OCI-LY7 (cell line): ENCODE results near the gene ULK4. TPM values are rescaled to one million over a fixed set of nuclear protein-coding genes. Genes with fewer than 3 reads are reported as not detected.

ENCODE experiments used
- BruUV-seq: library from RNA; stranded (reverse); fragments of 400-500 nt; replicated peaks from 2 replicates; lab custom pipeline; 2021; lab: Mats Ljungman, UMichigan
- CTCF ChIA-PET: fragments of 300-600 bp; sonication (Branson Sonifier 250); formaldehyde crosslinking; loops from one replicate; lab custom pipeline; 2022; ENCODE audit warnings: antibody characterized with exemption; ENCODE audit not compliant: unreplicated experiment; lab: Charles Lee
- POLR2A ChIA-PET: fragments of 300-600 bp; sonication (Branson Sonifier 250); formaldehyde crosslinking; loops from one replicate; lab custom pipeline; 2022; ENCODE audit warnings: antibody characterized with exemption; lab: Charles Lee
- DNase-seq: peaks from one replicate; pipeline ENCODE4 v3.0.0-alpha.2; 2015; ENCODE audit warnings: low spot score
- H2AFZ ChIP-seq: fragments of 200-600 bp; sonication (generic), shearing (Covaris generic); 2 replicates; pipeline ENCODE4 v1.6.1; 2014; ENCODE audit warnings: mild to moderate bottlenecking, antibody characterized with exemption, low read length, moderate library complexity
- H3K27ac ChIP-seq: fragments of 200-600 bp; sonication (generic); 2 replicates; pipeline ENCODE4 v1.5.1; 2014; ENCODE audit warnings: mixed run types, low read depth, mild to moderate bottlenecking, moderate library complexity, low read length, inconsistent platforms; ENCODE audit not compliant: poor library complexity, severe bottlenecking
- H3K36me3 ChIP-seq: fragments of 200-600 bp; sonication (generic); 2 replicates; pipeline ENCODE4 v1.6.1; 2014; ENCODE audit warnings: mild to moderate bottlenecking, antibody characterized with exemption, low read length, moderate library complexity, mixed read lengths; ENCODE audit not compliant: insufficient read depth
- H3K4me1 ChIP-seq: fragments of 200-600 bp; sonication (generic); 2 replicates; pipeline ENCODE4 v1.5.1; 2014; ENCODE audit warnings: mild to moderate bottlenecking, low read length; ENCODE audit not compliant: insufficient read depth, poor library complexity, severe bottlenecking
- H3K4me2 ChIP-seq: fragments of 200-600 bp; sonication (generic); 2 replicates; pipeline ENCODE4 v1.6.1; 2014; ENCODE audit warnings: mild to moderate bottlenecking, low read length
- H3K4me3 ChIP-seq: fragments of 200-600 bp; sonication (generic); 2 replicates; pipeline ENCODE4 v1.5.1; 2014; ENCODE audit warnings: mild to moderate bottlenecking, low read depth, low read length; ENCODE audit not compliant: poor library complexity, severe bottlenecking
- H3K79me2 ChIP-seq: fragments of 200-600 bp; sonication (generic); 2 replicates; pipeline ENCODE4 v1.6.1; 2016; ENCODE audit warnings: low read depth, mild to moderate bottlenecking, low read length, moderate library complexity, mixed read lengths; ENCODE audit not compliant: insufficient read depth
- H3K9me2 ChIP-seq: fragments of 200-600 bp; sonication (generic); 2 replicates; pipeline ENCODE4 v1.6.1; 2016; ENCODE audit warnings: mild to moderate bottlenecking, low read length, mixed read lengths; ENCODE audit not compliant: insufficient read depth
- H3K9me3 ChIP-seq: fragments of 200-600 bp; sonication (generic); 2 replicates; pipeline ENCODE4 v1.6.1; 2014; ENCODE audit warnings: mild to moderate bottlenecking, mixed run types, low read length, mixed read lengths
- H4K20me1 ChIP-seq: fragments of 200-600 bp; sonication (generic); 2 replicates; pipeline ENCODE4 v1.6.1; 2014; ENCODE audit warnings: mild to moderate bottlenecking, antibody characterized with exemption, low read length, moderate library complexity, mixed read lengths; ENCODE audit not compliant: insufficient read depth
- EZH2phosphoT487 ChIP-seq: fragments of 200-600 bp; sonication (generic); IDR thresholded peaks from 2 replicates; pipeline ENCODE4 v1.6.1; 2018; ENCODE audit warnings: low read depth, borderline replicate concordance, mild to moderate bottlenecking, mixed run types, antibody characterized with exemption, low read length, moderate library complexity, mixed read lengths
- intact Hi-C: fragments of 100-400 bp; cut with micrococcal nuclease; formaldehyde crosslinking; loops from one replicate; pipeline ENCODE4 v1.10.0; 2022; ENCODE audit not compliant: unreplicated experiment
- total RNA-seq, 2 experiments: library from RNA; depleted of rRNA in 1 of 2; stranded (reverse); fragments of >200 nt in 1 of 2; shearing (Covaris generic) in 1 of 2; gene quantifications; 2 replicates each; pipeline ENCODE4 v1.2.3, GENCODE V29; 2014 to 2022
- TF ChIP-seq, protein P1 (sequence below): fragments of 200-600 bp; sonication (generic); conservative IDR thresholded peaks from 2 replicates; pipeline ENCODE4 v1.5.1; 2014; ENCODE audit warnings: mild to moderate bottlenecking, antibody characterized with exemption, low read length, moderate library complexity, mixed read lengths

Gene ULK4
- total RNA-seq, 2 experiments from 2014 or later = 18.9 to 21.0 TPM

DNA sequence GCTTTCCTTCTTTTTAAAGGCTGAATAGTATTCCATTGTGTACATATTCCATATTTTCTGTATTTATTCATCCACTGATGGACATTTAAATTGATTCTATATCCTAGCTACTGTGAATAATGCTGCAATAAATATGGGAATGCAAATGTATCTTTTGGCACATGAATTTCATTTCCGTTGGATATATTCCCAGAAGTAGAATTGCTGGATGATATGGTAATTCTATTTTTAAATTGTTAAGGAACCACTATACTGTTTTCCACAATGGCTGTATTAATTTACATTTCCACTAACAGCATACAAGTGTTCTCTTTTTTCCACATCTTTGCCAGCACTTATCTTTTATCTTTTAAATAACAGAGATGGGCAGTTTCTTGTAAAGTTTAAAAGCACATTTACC, 459.9 kb downstream of the ULK4 start:
- no TSS peak for BruUV-seq

DNA sequence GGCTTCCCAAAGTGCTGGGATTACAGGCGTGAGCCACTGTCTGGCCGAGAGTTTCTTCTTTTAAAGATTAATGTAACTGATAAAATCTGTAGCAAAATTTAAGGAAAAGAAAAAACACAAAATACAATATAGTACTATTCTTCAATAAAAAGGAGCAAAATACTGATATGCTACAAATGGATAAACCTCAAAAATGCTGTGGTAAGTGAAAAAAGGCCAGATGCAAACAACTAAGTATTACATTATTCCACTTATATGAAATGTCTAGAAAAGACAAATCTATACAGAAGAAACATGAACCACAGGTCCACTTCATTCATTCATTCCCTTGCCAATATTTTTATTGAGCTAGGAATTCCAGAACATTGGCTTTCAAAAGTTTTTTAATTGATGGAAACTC, 463.1 kb downstream of the ULK4 start:
- intact Hi-C loops = no loop called here

More for the DNA sequence above, 459.9 kb downstream of the ULK4 start:
- ChIA-PET CTCF (no interaction called here), POLR2A (no interaction called here)
- H3K4me3 ChIP-seq = no peak overlapping the region
- no peaks in the 10 kb centered on the region for H3K4me1 ChIP-seq
- no peaks in the 10 kb centered on the region for H3K79me2 ChIP-seq
- no peak overlapping the region for H3K27ac ChIP-seq
- intact Hi-C loops = no loop called here
- no peak overlapping the region for H2AFZ ChIP-seq
- no peaks in the 10 kb centered on the region for H3K9me3 ChIP-seq
- H3K36me3 ChIP-seq = no peaks in the 10 kb centered on the region
- no peak for DNase-seq
- no peak overlapping the region for H3K4me2 ChIP-seq
- no peaks in the 10 kb centered on the region for H4K20me1 ChIP-seq
- TF ChIP-seq, protein P1, sequence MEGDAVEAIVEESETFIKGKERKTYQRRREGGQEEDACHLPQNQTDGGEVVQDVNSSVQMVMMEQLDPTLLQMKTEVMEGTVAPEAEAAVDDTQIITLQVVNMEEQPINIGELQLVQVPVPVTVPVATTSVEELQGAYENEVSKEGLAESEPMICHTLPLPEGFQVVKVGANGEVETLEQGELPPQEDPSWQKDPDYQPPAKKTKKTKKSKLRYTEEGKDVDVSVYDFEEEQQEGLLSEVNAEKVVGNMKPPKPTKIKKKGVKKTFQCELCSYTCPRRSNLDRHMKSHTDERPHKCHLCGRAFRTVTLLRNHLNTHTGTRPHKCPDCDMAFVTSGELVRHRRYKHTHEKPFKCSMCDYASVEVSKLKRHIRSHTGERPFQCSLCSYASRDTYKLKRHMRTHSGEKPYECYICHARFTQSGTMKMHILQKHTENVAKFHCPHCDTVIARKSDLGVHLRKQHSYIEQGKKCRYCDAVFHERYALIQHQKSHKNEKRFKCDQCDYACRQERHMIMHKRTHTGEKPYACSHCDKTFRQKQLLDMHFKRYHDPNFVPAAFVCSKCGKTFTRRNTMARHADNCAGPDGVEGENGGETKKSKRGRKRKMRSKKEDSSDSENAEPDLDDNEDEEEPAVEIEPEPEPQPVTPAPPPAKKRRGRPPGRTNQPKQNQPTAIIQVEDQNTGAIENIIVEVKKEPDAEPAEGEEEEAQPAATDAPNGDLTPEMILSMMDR = no peak
- TF ChIP-seq EZH2phosphoT487 = no peak
- H3K9me2 ChIP-seq = no peaks in the 10 kb centered on the region

DNA sequence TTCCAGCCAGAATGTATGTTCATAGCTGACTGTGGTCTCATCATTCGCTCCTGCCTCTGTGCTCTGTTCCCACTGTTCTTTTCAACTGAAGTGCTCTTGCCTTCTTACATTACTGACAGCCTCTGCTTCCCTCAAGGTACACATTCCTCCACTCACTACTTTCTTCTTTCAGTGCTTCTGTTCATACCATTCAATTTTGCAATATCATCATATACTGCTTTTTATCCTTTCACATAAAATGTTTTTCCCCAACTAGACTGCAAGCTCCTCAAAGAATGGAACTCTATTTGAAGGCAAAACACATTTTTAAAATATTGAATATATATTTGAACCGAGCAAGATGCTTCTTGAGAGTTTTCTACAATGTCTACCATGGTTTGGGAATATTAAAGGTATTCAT, 471.5 kb downstream of the ULK4 start:
- no TSS peak for BruUV-seq
- Histone ChIP-seq H3K9me3 (no peaks in the 10 kb centered on the region), H3K27ac (no peak overlapping the region), H3K79me2 (no peaks in the 10 kb centered on the region), H2AFZ (no peak overlapping the region), H3K4me1 (no peaks in the 10 kb centered on the region), H3K9me2 (no peaks in the 10 kb centered on the region), H4K20me1 (no peaks in the 10 kb centered on the region), H3K36me3 (no peaks in the 10 kb centered on the region), H3K4me3 (no peak overlapping the region), H3K4me2 (no peak overlapping the region)
- CTCF ChIA-PET = no interaction called here
- POLR2A ChIA-PET = no interaction called here
- TF ChIP-seq EZH2phosphoT487 = no peak
- TF ChIP-seq, protein P1 = no peak
- intact Hi-C loops = no loop called here
- no peak for DNase-seq

More for the DNA sequence above, 463.1 kb downstream of the ULK4 start:
- Histone ChIP-seq H3K9me3 (no peaks in the 10 kb centered on the region), H4K20me1 (no peaks in the 10 kb centered on the region), H3K4me1 (no peaks in the 10 kb centered on the region), H2AFZ (no peak overlapping the region), H3K9me2 (no peaks in the 10 kb centered on the region), H3K79me2 (no peaks in the 10 kb centered on the region), H3K4me3 (no peak overlapping the region), H3K27ac (no peak overlapping the region), H3K4me2 (no peak overlapping the region), H3K36me3 (no peaks in the 10 kb centered on the region)
- ChIA-PET CTCF (no interaction called here), POLR2A (interaction anchor here (0.7 to 1.2 kb wide), 2 partner anchors 11 to 27 kb away, joined by 3 to 4 read pairs; no protein-coding TSS in a partner anchor)
- TF ChIP-seq, protein P1 = no peak
- no peak for TF ChIP-seq EZH2phosphoT487
- no peak for DNase-seq
- BruUV-seq = no TSS peak
